BLaER1 (cell line): Measurements from ENCODE around the gene HIF3A.

Source experiments
- H3K27ac ChIP-seq: shearing (Covaris generic); formaldehyde crosslinking; 2 replicates; pipeline ENCODE4 v1.8.1; 2022
- H3K27me3 ChIP-seq: shearing (Covaris generic); formaldehyde crosslinking; 2 replicates; pipeline ENCODE4 v1.8.1; 2022
- H3K36me3 ChIP-seq: shearing (Covaris generic); formaldehyde crosslinking; 2 replicates; pipeline ENCODE4 v1.8.1; 2022
- H3K4me1 ChIP-seq: shearing (Covaris generic); formaldehyde crosslinking; 2 replicates; pipeline ENCODE4 v1.8.1; 2022
- H3K4me2 ChIP-seq: shearing (Covaris generic); formaldehyde crosslinking; 2 replicates; pipeline ENCODE4 v1.8.1; 2022
- H3K4me3 ChIP-seq: shearing (Covaris generic); formaldehyde crosslinking; 2 replicates; pipeline ENCODE4 v1.8.1; 2022
- H3K9ac ChIP-seq: shearing (Covaris generic); formaldehyde crosslinking; 2 replicates; pipeline ENCODE4 v1.8.1; 2022
- H3K9me3 ChIP-seq: shearing (Covaris generic); formaldehyde crosslinking; 2 replicates; pipeline ENCODE4 v1.8.1; 2022
- H4K20me1 ChIP-seq: shearing (Covaris generic); formaldehyde crosslinking; 2 replicates; pipeline ENCODE4 v1.8.1; 2022
- Cebpa-rat ChIP-seq: shearing (Covaris generic); IDR thresholded peaks from 2 replicates; pipeline ENCODE4 v1.8.1; 2022

Gene HIF3A

GRCh38 chr19:46380690-46381089 lies 83.8 kb downstream of the HIF3A start:
- Histone ChIP-seq H3K4me1 (peaks cover 43% of the 10 kb centered on the region), H4K20me1 (peaks cover 40% of the 10 kb centered on the region; the same call in 1 of the 2 replicates), H3K36me3 (peaks cover 100% of the 10 kb centered on the region), H3K9me3 (no peaks in the 10 kb centered on the region), H3K27ac (peak overlapping the region; percentile 10; the same call in 1 of the 2 replicates), H3K27me3 (no peaks in the 10 kb centered on the region), H3K4me2 (peak overlapping the region; percentile 51), H3K9ac (no peak overlapping the region), H3K4me3 (no peak overlapping the region)
- TF ChIP-seq Cebpa-rat: no peak

- TF ChIP-seq Cebpa-rat: no peak
- Histone ChIP-seq H3K9me3 (no peaks in the 10 kb centered on the region), H3K4me2 (peak overlapping the region; percentile 20; the same call in 1 of the 2 replicates), H3K27ac (no peak overlapping the region), H3K4me1 (peaks cover 45% of the 10 kb centered on the region), H3K36me3 (peaks cover 100% of the 10 kb centered on the region), H3K4me3 (no peak overlapping the region), H4K20me1 (peaks cover 33% of the 10 kb centered on the region; the same call in 1 of the 2 replicates), H3K9ac (no peak overlapping the region; the same call in 1 of the 2 replicates), H3K27me3 (no peaks in the 10 kb centered on the region)
Observed at GRCh38 chr19:46381346-46381745, 84.5 kb downstream of the HIF3A start.

GRCh38 chr19:46381756-46382345 lies 85.0 kb downstream of the HIF3A start:
- Histone ChIP-seq H3K9me3 (no peaks in the 10 kb centered on the region), H3K4me2 (peak overlapping the region; percentile 20), H3K36me3 (peaks cover 100% of the 10 kb centered on the region), H4K20me1 (peaks cover 28% of the 10 kb centered on the region; the same call in 1 of the 2 replicates), H3K4me3 (no peak overlapping the region), H3K4me1 (peaks cover 45% of the 10 kb centered on the region), H3K27me3 (no peaks in the 10 kb centered on the region), H3K27ac (peak overlapping the region; percentile 60), H3K9ac (peak overlapping the region; percentile 16; the same call in 1 of the 2 replicates)
- no peak for TF ChIP-seq Cebpa-rat

GRCh38 chr19:46383171-46383815 lies 86.5 kb downstream of the HIF3A start:
- Histone ChIP-seq H3K36me3 (peaks cover 100% of the 10 kb centered on the region), H3K27ac (no peak overlapping the region), H3K4me1 (peaks cover 45% of the 10 kb centered on the region), H3K9me3 (no peaks in the 10 kb centered on the region), H3K27me3 (no peaks in the 10 kb centered on the region), H3K4me2 (no peak overlapping the region), H3K9ac (no peak overlapping the region), H4K20me1 (peaks cover 22% of the 10 kb centered on the region; the same call in 1 of the 2 replicates), H3K4me3 (no peak overlapping the region)
- TF ChIP-seq Cebpa-rat: no peak

GRCh38 chr19:46383846-46384245 lies 87.0 kb downstream of the HIF3A start:
- peaks cover 22% of the 10 kb centered on the region; the same call in 1 of the 2 replicates for H4K20me1 ChIP-seq
- peaks cover 100% of the 10 kb centered on the region for H3K36me3 ChIP-seq
- H3K27ac ChIP-seq: no peak overlapping the region
- no peak overlapping the region for H3K4me2 ChIP-seq
- H3K9ac ChIP-seq: no peak overlapping the region
- H3K4me1 ChIP-seq: peaks cover 43% of the 10 kb centered on the region
- TF ChIP-seq Cebpa-rat: no peak
- H3K27me3 ChIP-seq: no peaks in the 10 kb centered on the region
- no peak overlapping the region for H3K4me3 ChIP-seq
- no peaks in the 10 kb centered on the region for H3K9me3 ChIP-seq

GRCh38 chr19:46384396-46384795 lies 87.6 kb downstream of the HIF3A start:
- Histone ChIP-seq H4K20me1 (peaks cover 21% of the 10 kb centered on the region; the same call in 1 of the 2 replicates), H3K27me3 (no peaks in the 10 kb centered on the region), H3K9ac (no peak overlapping the region), H3K27ac (no peak overlapping the region), H3K4me1 (peaks cover 37% of the 10 kb centered on the region), H3K36me3 (peaks cover 100% of the 10 kb centered on the region), H3K4me3 (no peak overlapping the region), H3K4me2 (no peak overlapping the region), H3K9me3 (no peaks in the 10 kb centered on the region)
- no peak for TF ChIP-seq Cebpa-rat

- Histone ChIP-seq H3K9me3 (no peaks in the 10 kb centered on the region), H3K4me1 (peaks cover 35% of the 10 kb centered on the region), H3K4me3 (no peak overlapping the region), H3K4me2 (no peak overlapping the region), H3K36me3 (peaks cover 100% of the 10 kb centered on the region), H3K9ac (no peak overlapping the region), H3K27ac (0 out of 2 replicates have a peak overlapping the region, but pooled peaks have one; percentile 11), H4K20me1 (peaks cover 15% of the 10 kb centered on the region; the same call in 1 of the 2 replicates), H3K27me3 (no peaks in the 10 kb centered on the region)
- TF ChIP-seq Cebpa-rat: no peak
Observed at GRCh38 chr19:46385636-46386035, 88.8 kb downstream of the HIF3A start.

- Histone ChIP-seq H3K4me3 (no peak overlapping the region), H3K4me1 (peaks cover 37% of the 10 kb centered on the region), H3K36me3 (peaks cover 100% of the 10 kb centered on the region), H4K20me1 (peaks cover 14% of the 10 kb centered on the region; the same call in 1 of the 2 replicates), H3K4me2 (no peak overlapping the region), H3K9ac (no peak overlapping the region), H3K9me3 (no peaks in the 10 kb centered on the region), H3K27me3 (no peaks in the 10 kb centered on the region), H3K27ac (peak overlapping the region; percentile 11; the same call in 1 of the 2 replicates)
- no peak for TF ChIP-seq Cebpa-rat
Observed at GRCh38 chr19:46386151-46386550, 89.3 kb downstream of the HIF3A start.

- Histone ChIP-seq H3K4me3 (no peak overlapping the region), H3K4me2 (no peak overlapping the region), H3K4me1 (peaks cover 37% of the 10 kb centered on the region), H3K9ac (no peak overlapping the region), H4K20me1 (peaks cover 4% of the 10 kb centered on the region; the same call in 1 of the 2 replicates), H3K27me3 (no peaks in the 10 kb centered on the region), H3K27ac (no peak overlapping the region), H3K9me3 (no peaks in the 10 kb centered on the region), H3K36me3 (peaks cover 97% of the 10 kb centered on the region)
- TF ChIP-seq Cebpa-rat: no peak
Observed at GRCh38 chr19:46386996-46387712, 90.3 kb downstream of the HIF3A start.
